GM18861 (cell line): Measurements from ENCODE around the gene ABTB2.

Source experiments
- ATAC-seq: cut with Tn5 transposase; IDR thresholded peaks from one replicate; pipeline ENCODE4 v1.9.1; 2021; ENCODE audit not compliant: unreplicated experiment

The ABTB2 gene

GRCh38 chr11:34176751-34177209, 181.0 kb downstream of the ABTB2 start:
- ATAC-seq, result no peak

- ATAC-seq, result peak; percentile 50
Measured at GRCh38 chr11:34175284-34176019, 182.4 kb downstream of the ABTB2 start.

- peak; percentile 51 for ATAC-seq
Measured at GRCh38 chr11:34174412-34175041, 183.3 kb downstream of the ABTB2 start.

GRCh38 chr11:34173050-34173449, 184.8 kb downstream of the ABTB2 start:
- no peak for ATAC-seq

GRCh38 chr11:34169686-34170085, 188.1 kb downstream of the ABTB2 start:
- no peak for ATAC-seq

- no peak for ATAC-seq
Measured at GRCh38 chr11:34168642-34169420, 189.0 kb downstream of the ABTB2 start.

- ATAC-seq, result no peak
Measured at GRCh38 chr11:34167961-34168360, 189.8 kb downstream of the ABTB2 start.

GRCh38 chr11:34166806-34167740, 190.7 kb downstream of the ABTB2 start:
- ATAC-seq, result no peak

GRCh38 chr11:34165786-34166555, 191.8 kb downstream of the ABTB2 start:
- no peak for ATAC-seq

- ATAC-seq, result no peak
Measured at GRCh38 chr11:34165121-34165520, 192.7 kb downstream of the ABTB2 start.

GRCh38 chr11:34162856-34163255, 195.0 kb downstream of the ABTB2 start:
- no peak for ATAC-seq

- ATAC-seq, result no peak
Measured at GRCh38 chr11:34162493-34162820, 195.4 kb downstream of the ABTB2 start.

GRCh38 chr11:34161812-34162492, 195.9 kb downstream of the ABTB2 start:
- ATAC-seq, result no peak

GRCh38 chr11:34161361-34161760, 196.4 kb downstream of the ABTB2 start:
- ATAC-seq, result no peak

- no peak for ATAC-seq
Measured at GRCh38 chr11:34160791-34161190, 197.0 kb downstream of the ABTB2 start.

- no peak for ATAC-seq
Measured at GRCh38 chr11:34160049-34160721, 197.6 kb downstream of the ABTB2 start.

- no peak for ATAC-seq
Measured at GRCh38 chr11:34158661-34159060, 199.1 kb downstream of the ABTB2 start.

- no peak for ATAC-seq
Measured at GRCh38 chr11:34157163-34157562, 200.6 kb downstream of the ABTB2 start.

GRCh38 chr11:34155757-34156062, 202.1 kb downstream of the ABTB2 start:
- ATAC-seq, result no peak
